ENCODE measurements around the gene ITPRID1. TPM values are rescaled to one million over a fixed set of nuclear protein-coding genes. Genes with fewer than 3 reads are reported as not detected.
"Not testable (repeated sequence)": the region's sequence is repeated elsewhere in the genome, so short reads cannot be mapped to it uniquely, and the experiment has no call there.

Gene ITPRID1
- total RNA-seq, result not detected
- total RNA-seq (2013), result not detected
- 0 to 0.10 (median 0) reads per million in 29 experiments for total RNA-seq

GRCh38 chr7:31513790-31514189 lies at the start of gene ITPRID1:
ITPRID1 (plus strand) TSS chr7:31514090; CDS start chr7:31553025, 38,935 bp downstream.
- Mint-ChIP-seq H3K4me1 (no peaks in the 10 kb centered on the region), H3K27me3 (no peaks in the 10 kb centered on the region), H3K9me3 (peaks cover 5 to 28% (median 16%) of the 10 kb centered on the region in 3 donors), H3K36me3 (no peaks in the 10 kb centered on the region), H3K27ac (no peak within 1 kb of the TSS), H3K4me3 (no peak within 1 kb of the TSS)
- Histone ChIP-seq H3K27ac (ENCODE audit: low read length) (no peak within 1 kb of the TSS), H3K4me3 (ENCODE audit: control insufficient read depth in 1 of 2, extremely low read depth in 1 of 2, low read length in 1 of 2) (no peak within 1 kb of the TSS), H3K27me3 (replicated peaks in 1 of 2; ENCODE audit: control insufficient read depth in 2 of 2, extremely low read depth in 1 of 2, insufficient read depth in 2 of 2, low read length in 1 of 2) (no peaks in the 10 kb centered on the region), H3K9me3 (no peaks in the 10 kb centered on the region), H3K36me3 (ENCODE audit: control insufficient read depth in 2 of 2, extremely low read depth in 1 of 2, insufficient read depth in 1 of 2, low read length in 1 of 2) (no peaks in the 10 kb centered on the region), H3K4me1 (ENCODE audit: control insufficient read depth in 1 of 2, extremely low read depth in 1 of 2, insufficient read depth in 2 of 2, low read length in 2 of 2) (no peaks in the 10 kb centered on the region)
- ChIA-PET POLR2A (no interaction called here), CTCF (no interaction called here)
- WGBS (ENCODE audit: insufficient coverage), result 80% methylated on average over 1 of the region's 4 CpGs
- DNase-seq (no peak), ATAC-seq (replicated peaks in 1 of 4) (no peak)

- H3K9me3 Mint-ChIP-seq, result peaks cover 0 to 17% (median 0%) of the 10 kb centered on the region in 3 donors
- H3K27me3 Mint-ChIP-seq, result peaks cover 0 to 10% of the 10 kb centered on the region in 2 donors
- WGBS (ENCODE audit: insufficient coverage), result 60% methylated on average over 1 of the region's 1 CpG
- ATAC-seq (replicated peaks in 1 of 4), result no peak
- ChIA-PET CTCF (no interaction called here), POLR2A (no interaction called here)
- Histone ChIP-seq H3K9me3 (no peaks in the 10 kb centered on the region), H3K27me3 (replicated peaks in 1 of 2; ENCODE audit: control insufficient read depth in 2 of 2, extremely low read depth in 1 of 2, insufficient read depth in 2 of 2, low read length in 1 of 2) (no peaks in the 10 kb centered on the region), H3K36me3 (ENCODE audit: control insufficient read depth in 2 of 2, extremely low read depth in 1 of 2, insufficient read depth in 1 of 2, low read length in 1 of 2) (no peaks in the 10 kb centered on the region), H3K4me1 (ENCODE audit: control insufficient read depth in 1 of 2, extremely low read depth in 1 of 2, insufficient read depth in 2 of 2, low read length in 2 of 2) (no peaks in the 10 kb centered on the region), H3K4me3 (ENCODE audit: control insufficient read depth in 1 of 2, extremely low read depth in 1 of 2, low read length in 1 of 2) (no peak overlapping the region), H3K27ac (ENCODE audit: low read length) (no peak overlapping the region)
- no peaks in the 10 kb centered on the region for H3K4me1 Mint-ChIP-seq
- no peak overlapping the region for H3K27ac Mint-ChIP-seq
- no peaks in the 10 kb centered on the region for H3K36me3 Mint-ChIP-seq
- DNase-seq, result no peak
- H3K4me3 Mint-ChIP-seq, result no peak overlapping the region
Observed at GRCh38 chr7:31464601-31465000, 49.3 kb upstream of the ITPRID1 start.

- Histone ChIP-seq H3K4me3 (ENCODE audit: control insufficient read depth in 1 of 2, extremely low read depth in 1 of 2, low read length in 1 of 2) (no peak overlapping the region), H3K27me3 (replicated peaks in 1 of 2; ENCODE audit: control insufficient read depth in 2 of 2, extremely low read depth in 1 of 2, insufficient read depth in 2 of 2, low read length in 1 of 2) (no peaks in the 10 kb centered on the region), H3K27ac (ENCODE audit: low read length) (no peak overlapping the region), H3K9me3 (no peaks in the 10 kb centered on the region), H3K4me1 (ENCODE audit: control insufficient read depth in 1 of 2, extremely low read depth in 1 of 2, insufficient read depth in 2 of 2, low read length in 2 of 2) (no peaks in the 10 kb centered on the region), H3K36me3 (ENCODE audit: control insufficient read depth in 2 of 2, extremely low read depth in 1 of 2, insufficient read depth in 1 of 2, low read length in 1 of 2) (no peaks in the 10 kb centered on the region)
- ChIA-PET CTCF (no interaction called here), POLR2A (no interaction called here)
- Mint-ChIP-seq H3K9me3 (peaks cover 0 to 17% (median 0%) of the 10 kb centered on the region in 3 donors), H3K36me3 (no peaks in the 10 kb centered on the region), H3K4me3 (no peak overlapping the region), H3K27me3 (peaks cover 0 to 10% of the 10 kb centered on the region in 2 donors), H3K27ac (no peak overlapping the region), H3K4me1 (no peaks in the 10 kb centered on the region)
- 43% methylated on average over 3 of the region's 3 CpGs for WGBS (ENCODE audit: insufficient coverage)
- no peak for ATAC-seq (replicated peaks in 1 of 4)
- no peak for DNase-seq
Observed at GRCh38 chr7:31465285-31465684, 48.6 kb upstream of the ITPRID1 start.

GRCh38 chr7:31466036-31466435 lies 47.9 kb upstream of the ITPRID1 start:
- H3K4me3 Mint-ChIP-seq, result no peak overlapping the region
- Histone ChIP-seq H3K9me3 (no peaks in the 10 kb centered on the region), H3K4me3 (ENCODE audit: control insufficient read depth in 1 of 2, extremely low read depth in 1 of 2, low read length in 1 of 2) (no peak overlapping the region), H3K27me3 (replicated peaks in 1 of 2; ENCODE audit: control insufficient read depth in 2 of 2, extremely low read depth in 1 of 2, insufficient read depth in 2 of 2, low read length in 1 of 2) (no peaks in the 10 kb centered on the region), H3K36me3 (ENCODE audit: control insufficient read depth in 2 of 2, extremely low read depth in 1 of 2, insufficient read depth in 1 of 2, low read length in 1 of 2) (no peaks in the 10 kb centered on the region), H3K4me1 (ENCODE audit: control insufficient read depth in 1 of 2, extremely low read depth in 1 of 2, insufficient read depth in 2 of 2, low read length in 2 of 2) (no peaks in the 10 kb centered on the region), H3K27ac (ENCODE audit: low read length) (no peak overlapping the region)
- ChIA-PET POLR2A (no interaction called here), CTCF (no interaction called here)
- no peak overlapping the region for H3K27ac Mint-ChIP-seq
- peaks cover 0 to 17% (median 0%) of the 10 kb centered on the region in 3 donors for H3K9me3 Mint-ChIP-seq
- WGBS (ENCODE audit: insufficient coverage), result 78% methylated on average over 1 of the region's 1 CpG
- no peak for DNase-seq
- no peaks in the 10 kb centered on the region for H3K36me3 Mint-ChIP-seq
- H3K27me3 Mint-ChIP-seq, result peaks cover 0 to 10% of the 10 kb centered on the region in 2 donors
- no peak for ATAC-seq (replicated peaks in 1 of 4)
- no peaks in the 10 kb centered on the region for H3K4me1 Mint-ChIP-seq

GRCh38 chr7:31470883-31471282 lies 43.0 kb upstream of the ITPRID1 start:
- H3K4me1 ChIP-seq (ENCODE audit: control insufficient read depth in 1 of 2, extremely low read depth in 1 of 2, insufficient read depth in 2 of 2, low read length in 2 of 2); DNase-seq; H3K4me1 Mint-ChIP-seq; H3K27ac ChIP-seq (ENCODE audit: low read length); H3K4me3 Mint-ChIP-seq; CTCF ChIA-PET; H3K36me3 ChIP-seq (ENCODE audit: control insufficient read depth in 2 of 2, extremely low read depth in 1 of 2, insufficient read depth in 1 of 2, low read length in 1 of 2); ATAC-seq (replicated peaks in 1 of 4); H3K4me3 ChIP-seq (ENCODE audit: control insufficient read depth in 1 of 2, extremely low read depth in 1 of 2, low read length in 1 of 2); H3K27ac Mint-ChIP-seq; H3K36me3 Mint-ChIP-seq; H3K27me3 ChIP-seq (replicated peaks in 1 of 2; ENCODE audit: control insufficient read depth in 2 of 2, extremely low read depth in 1 of 2, insufficient read depth in 2 of 2, low read length in 1 of 2); POLR2A ChIA-PET; H3K27me3 Mint-ChIP-seq; H3K9me3 ChIP-seq: not testable (repeated sequence)
- WGBS (ENCODE audit: insufficient coverage), result 79% methylated on average over 6 of the region's 8 CpGs
- peaks cover 0 to 11% (median 0%) of the 10 kb centered on the region in 3 donors for H3K9me3 Mint-ChIP-seq

GRCh38 chr7:31475368-31475767 lies 38.5 kb upstream of the ITPRID1 start:
- WGBS (ENCODE audit: insufficient coverage), result no CpG with 5 or more reads among the region's 1 CpG
- DNase-seq, result no peak
- CTCF ChIA-PET, result no interaction called here
- H3K27ac Mint-ChIP-seq, result no peak overlapping the region
- POLR2A ChIA-PET, result no interaction called here
- ATAC-seq (replicated peaks in 1 of 4), result no peak
- H3K4me3 Mint-ChIP-seq, result no peak overlapping the region
- Histone ChIP-seq H3K4me1 (ENCODE audit: control insufficient read depth in 1 of 2, extremely low read depth in 1 of 2, insufficient read depth in 2 of 2, low read length in 2 of 2) (no peaks in the 10 kb centered on the region), H3K27me3 (replicated peaks in 1 of 2; ENCODE audit: control insufficient read depth in 2 of 2, extremely low read depth in 1 of 2, insufficient read depth in 2 of 2, low read length in 1 of 2) (no peaks in the 10 kb centered on the region), H3K36me3 (ENCODE audit: control insufficient read depth in 2 of 2, extremely low read depth in 1 of 2, insufficient read depth in 1 of 2, low read length in 1 of 2) (no peaks in the 10 kb centered on the region), H3K9me3 (no peaks in the 10 kb centered on the region), H3K27ac (ENCODE audit: low read length) (no peak overlapping the region), H3K4me3 (ENCODE audit: control insufficient read depth in 1 of 2, extremely low read depth in 1 of 2, low read length in 1 of 2) (no peak overlapping the region)
- peaks cover 0 to 2% (median 0%) of the 10 kb centered on the region in 3 donors for H3K9me3 Mint-ChIP-seq
- H3K4me1 Mint-ChIP-seq, result no peaks in the 10 kb centered on the region
- no peaks in the 10 kb centered on the region for H3K36me3 Mint-ChIP-seq
- H3K27me3 Mint-ChIP-seq, result peaks cover 0 to 4% of the 10 kb centered on the region in 2 donors

- no peaks in the 10 kb centered on the region for H3K36me3 ChIP-seq (ENCODE audit: control insufficient read depth in 2 of 2, extremely low read depth in 1 of 2, insufficient read depth in 1 of 2, low read length in 1 of 2)
- DNase-seq (no peak), ATAC-seq (replicated peaks in 1 of 4) (no peak)
- Mint-ChIP-seq H3K36me3 (no peaks in the 10 kb centered on the region), H3K4me1 (no peaks in the 10 kb centered on the region), H3K9me3 (peaks cover 0 to 2% (median 0%) of the 10 kb centered on the region in 3 donors), H3K27ac (no peak overlapping the region), H3K4me3 (no peak overlapping the region), H3K27me3 (peaks cover 0 to 4% of the 10 kb centered on the region in 2 donors)
- POLR2A ChIA-PET, result no interaction called here
- no peak overlapping the region for H3K27ac ChIP-seq (ENCODE audit: low read length)
- H3K4me3 ChIP-seq (ENCODE audit: control insufficient read depth in 1 of 2, extremely low read depth in 1 of 2, low read length in 1 of 2), result no peak overlapping the region
- CTCF ChIA-PET, result no interaction called here
- no peaks in the 10 kb centered on the region for H3K27me3 ChIP-seq (replicated peaks in 1 of 2; ENCODE audit: control insufficient read depth in 2 of 2, extremely low read depth in 1 of 2, insufficient read depth in 2 of 2, low read length in 1 of 2)
- H3K4me1 ChIP-seq (ENCODE audit: control insufficient read depth in 1 of 2, extremely low read depth in 1 of 2, insufficient read depth in 2 of 2, low read length in 2 of 2), result no peaks in the 10 kb centered on the region
- 65% methylated on average over 2 of the region's 7 CpGs for WGBS (ENCODE audit: insufficient coverage)
- H3K9me3 ChIP-seq, result no peaks in the 10 kb centered on the region
Observed at GRCh38 chr7:31476073-31476745, 37.7 kb upstream of the ITPRID1 start.
